ENCODE results near the gene FLT1. TPM values are rescaled to one million over a fixed set of nuclear protein-coding genes. Genes with fewer than 3 reads are reported as not detected.

The FLT1 gene
- total RNA-seq, 2 experiments from 2014 or later = 7.7 to 8.2 TPM

GRCh38 chr13:28495538-28496187 is 735 bp upstream of the FLT1 start:
- no peak for DNase-seq
- H3K27ac Mint-ChIP-seq = no peak overlapping the region
- ChIA-PET CTCF (interaction anchor here (1.0 to 1.3 kb wide), 2 partner anchors 10 to 59 kb away, joined by 3 read pairs; no protein-coding TSS in a partner anchor), POLR2A (no interaction called here)
- H3K36me3 Mint-ChIP-seq (ENCODE audit: low read depth) = peaks cover 1% of the 10 kb centered on the region
- TF ChIP-seq CTCF (IDR thresholded peaks at IDR 0.05) = no peak
- no peak for ATAC-seq
- H3K4me1 Mint-ChIP-seq (ENCODE audit: low read depth) = peaks cover 19% of the 10 kb centered on the region
- peak overlapping the region; percentile 75 for H3K4me3 Mint-ChIP-seq
- intact Hi-C loops (cut with micrococcal nuclease) = loop anchor here (10.0 kb wide), 1 partner anchor 139 kb away; no protein-coding TSS in a partner anchor
- H3K9me3 Mint-ChIP-seq = no peaks in the 10 kb centered on the region
- H3K27me3 Mint-ChIP-seq = peaks cover 28% of the 10 kb centered on the region

GRCh38 chr13:28494504-28494777 is 487 bp downstream of the FLT1 start:
- ChIA-PET CTCF (interaction anchor here (1.0 kb wide), 1 partner anchor 60 kb away, joined by 3 read pairs; no protein-coding TSS in a partner anchor), POLR2A (no interaction called here)
- Mint-ChIP-seq H3K9me3 (no peaks in the 10 kb centered on the region), H3K36me3 (ENCODE audit: low read depth) (peaks cover 1% of the 10 kb centered on the region), H3K27me3 (peaks cover 37% of the 10 kb centered on the region), H3K4me3 (peak overlapping the region; percentile 75), H3K27ac (no peak overlapping the region), H3K4me1 (ENCODE audit: low read depth) (peaks cover 26% of the 10 kb centered on the region)
- no peak for TF ChIP-seq CTCF (IDR thresholded peaks at IDR 0.05)
- DNase-seq = peak; percentile 11
- peak; percentile 14 for ATAC-seq
- intact Hi-C loops (cut with micrococcal nuclease) = loop anchor here (10.0 kb wide), 1 partner anchor 140 kb away; no protein-coding TSS in a partner anchor

GRCh38 chr13:28493740-28494503 is 1.0 kb downstream of the FLT1 start:
- H3K27ac Mint-ChIP-seq = peak overlapping the region; percentile 40
- H3K4me1 Mint-ChIP-seq (ENCODE audit: low read depth) = peaks cover 30% of the 10 kb centered on the region
- peaks cover 40% of the 10 kb centered on the region for H3K27me3 Mint-ChIP-seq
- no peak for ATAC-seq
- peaks cover 1% of the 10 kb centered on the region for H3K36me3 Mint-ChIP-seq (ENCODE audit: low read depth)
- POLR2A ChIA-PET = no interaction called here
- intact Hi-C loops (cut with micrococcal nuclease) = loop anchor here (10.0 kb wide), 1 partner anchor 141 kb away; no protein-coding TSS in a partner anchor
- no peak for DNase-seq
- CTCF ChIA-PET = no interaction called here
- TF ChIP-seq CTCF (IDR thresholded peaks at IDR 0.05) = no peak
- H3K9me3 Mint-ChIP-seq = no peaks in the 10 kb centered on the region
- peak overlapping the region; percentile 75 for H3K4me3 Mint-ChIP-seq

- peaks cover 40% of the 10 kb centered on the region for H3K27me3 Mint-ChIP-seq
- POLR2A ChIA-PET = interaction anchor here (0.8 to 1.0 kb wide), 2 partner anchors 38 to 166 kb away, joined by 3 read pairs; partner anchors contain the start of gene POMP
These were observed 2.2 kb downstream of the FLT1 start for GRCh38 chr13:28492569-28493367.

More at GRCh38 chr13:28492569-28493367, 2.2 kb downstream of the FLT1 start:
- CTCF ChIA-PET = interaction anchor here (1.2 kb wide), 1 partner anchor 169 kb away, joined by 6 read pairs; no protein-coding TSS in a partner anchor
- intact Hi-C loops (cut with micrococcal nuclease) = loop anchor here (10.0 kb wide), 1 partner anchor 142 kb away; no protein-coding TSS in a partner anchor
- H3K4me1 Mint-ChIP-seq (ENCODE audit: low read depth) = peaks cover 30% of the 10 kb centered on the region
- peak; percentile 86 for ATAC-seq
- peak overlapping the region; percentile 52 for H3K27ac Mint-ChIP-seq
- no peak for TF ChIP-seq CTCF (IDR thresholded peaks at IDR 0.05)
- H3K9me3 Mint-ChIP-seq = no peaks in the 10 kb centered on the region
- DNase-seq = peak; percentile 77
- H3K4me3 Mint-ChIP-seq = peak overlapping the region; percentile 75
- H3K36me3 Mint-ChIP-seq (ENCODE audit: low read depth) = peaks cover 1% of the 10 kb centered on the region
